Trophoblast cell (in vitro differentiated cells and primary cell): ENCODE data around the gene GCNT4.

ENCODE experiments used
- DNase-seq, 2 donors: peaks; one replicate each; pipeline ENCODE4 v3.0.0-alpha.2; 2016
- H2AFZ ChIP-seq: 2 replicates; pipeline ENCODE4 v1.6.1; 2013; ENCODE audit warnings: low read length, moderate library complexity, mild to moderate bottlenecking; ENCODE audit not compliant: insufficient read depth, poor library complexity
- H2AK5ac ChIP-seq: 2 replicates; pipeline ENCODE4 v1.6.1; 2013; ENCODE audit warnings: mild to moderate bottlenecking, low read length
- H2BK120ac ChIP-seq: 2 replicates; pipeline ENCODE4 v1.6.1; 2013; ENCODE audit warnings: low read length, mild to moderate bottlenecking, moderate library complexity; ENCODE audit not compliant: insufficient read depth, poor library complexity
- H2BK12ac ChIP-seq: 2 replicates; pipeline ENCODE4 v1.6.1; 2013; ENCODE audit warnings: mild to moderate bottlenecking, low read length, moderate library complexity
- H2BK5ac ChIP-seq: 2 replicates; pipeline ENCODE4 v1.6.1; 2013; ENCODE audit warnings: low read length, low read depth, moderate library complexity, mild to moderate bottlenecking; ENCODE audit not compliant: poor library complexity
- H3K14ac ChIP-seq: 2 replicates; pipeline ENCODE4 v1.6.1; 2013; ENCODE audit warnings: mild to moderate bottlenecking, low read length
- H3K18ac ChIP-seq: 2 replicates; pipeline ENCODE4 v1.6.1; 2013; ENCODE audit warnings: mild to moderate bottlenecking, low read length
- H3K23ac ChIP-seq: 2 replicates; pipeline ENCODE4 v1.6.1; 2013; ENCODE audit warnings: low read length
- H3K27ac ChIP-seq: 2 replicates; pipeline ENCODE4 v1.5.1; 2013; ENCODE audit warnings: low read depth, mild to moderate bottlenecking, inconsistent platforms, low read length, moderate library complexity
- H3K27me3 ChIP-seq: 2 replicates; pipeline ENCODE4 v1.6.1; 2013; ENCODE audit warnings: inconsistent platforms, mild to moderate bottlenecking, low read length, moderate library complexity; ENCODE audit not compliant: insufficient read depth
- H3K36me3 ChIP-seq, 2 experiments: 1 replicate in 1 of 2; 2 replicates in 1 of 2; pipeline ENCODE4 v1.6.1; 2013; ENCODE audit warnings: low read length in 2 of 2, mild to moderate bottlenecking in 2 of 2, moderate library complexity in 1 of 2; ENCODE audit not compliant: insufficient read depth in 2 of 2, control insufficient read depth in 1 of 2
- H3K4ac ChIP-seq: 2 replicates; pipeline ENCODE4 v1.6.1; 2013; ENCODE audit warnings: low read depth, mild to moderate bottlenecking, low read length, moderate library complexity
- H3K4me1 ChIP-seq, 2 experiments: 1 replicate in 1 of 2; 2 replicates in 1 of 2; pipeline ENCODE4 v1.6.1; 2013; ENCODE audit warnings: low read length in 2 of 2, mild to moderate bottlenecking in 2 of 2, moderate library complexity in 1 of 2; ENCODE audit not compliant: insufficient read depth in 2 of 2, control insufficient read depth in 1 of 2
- H3K4me2 ChIP-seq: 2 replicates; pipeline ENCODE4 v1.6.1; 2013; ENCODE audit warnings: inconsistent platforms, mild to moderate bottlenecking, low read length, moderate library complexity
- H3K4me3 ChIP-seq: 2 replicates; pipeline ENCODE4 v1.5.1; 2013; ENCODE audit warnings: mild to moderate bottlenecking, low read depth, low read length, inconsistent platforms
- H3K79me1 ChIP-seq: one replicate; pipeline ENCODE4 v1.6.1; 2013; ENCODE audit warnings: low read length
- H3K79me2 ChIP-seq: 2 replicates; pipeline ENCODE4 v1.6.1; 2013; ENCODE audit warnings: low read length, mild to moderate bottlenecking; ENCODE audit not compliant: control insufficient read depth, insufficient read depth, poor library complexity
- H3K9ac ChIP-seq: 2 replicates; pipeline ENCODE4 v1.6.1; 2013; ENCODE audit warnings: mild to moderate bottlenecking, low read length
- H3K9me3 ChIP-seq: 2 replicates; pipeline ENCODE4 v1.6.1; 2013; ENCODE audit warnings: low read depth, mild to moderate bottlenecking, control low read depth, inconsistent platforms, low read length; ENCODE audit not compliant: insufficient read depth
- H4K12ac ChIP-seq: 2 replicates; pipeline ENCODE4 v1.6.1; 2013; ENCODE audit warnings: low read depth, mild to moderate bottlenecking, low read length, moderate library complexity
- H4K8ac ChIP-seq: 2 replicates; pipeline ENCODE4 v1.6.1; 2013; ENCODE audit warnings: low read depth, mild to moderate bottlenecking, low read length, moderate library complexity
- H4K91ac ChIP-seq: one replicate; pipeline ENCODE4 v1.6.1; 2013; ENCODE audit warnings: low read depth, mild to moderate bottlenecking, low read length, moderate library complexity
- WGBS: extraction: QIAGEN DNeasy Blood & Tissue Kit; methylation state at CpG from one replicate; pipeline ENCODE4 v1.1.7; 2013; ENCODE audit warnings: missing lambda C conversion rate; ENCODE audit not compliant: insufficient read length, insufficient coverage; ENCODE audit errors: extremely low coverage; 5-methylcytosine and 5-hydroxymethylcytosine counted together

GCNT4 gene

DNA sequence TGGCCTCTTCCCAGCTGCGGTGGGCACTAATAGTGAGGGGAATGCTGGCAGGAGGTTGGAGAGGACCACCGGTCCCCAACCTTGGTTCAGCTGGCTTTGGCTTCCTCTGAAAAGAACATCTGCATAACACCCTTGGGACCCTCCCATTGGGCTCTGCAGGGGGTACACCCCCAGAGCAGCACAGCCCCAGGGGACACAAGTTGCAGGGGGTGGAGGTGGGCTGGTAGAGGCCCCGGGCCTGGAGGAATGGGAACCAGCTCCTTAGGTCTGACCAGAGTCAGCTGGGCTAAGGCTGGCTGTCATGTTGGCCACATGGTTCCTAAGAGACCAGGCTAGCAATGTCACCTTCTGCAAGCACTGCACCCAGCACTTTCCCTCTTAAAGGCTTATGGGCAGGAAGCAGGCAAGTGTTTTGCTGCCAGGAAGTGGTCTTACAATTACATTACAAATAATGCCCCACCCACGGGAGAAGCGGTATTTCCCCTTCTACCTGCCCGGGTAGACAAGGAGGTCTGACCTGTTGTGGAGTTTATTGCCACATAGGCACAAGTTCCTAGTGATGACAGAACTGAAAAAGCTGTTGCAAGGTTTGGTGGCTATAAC lies 18.1 kb downstream of the GCNT4 start:
- H2AFZ ChIP-seq: no peak overlapping the region
- H2BK5ac ChIP-seq: no peak overlapping the region
- peaks cover 2% of the 10 kb centered on the region for H3K79me1 ChIP-seq
- H2BK12ac ChIP-seq: no peak overlapping the region
- no peaks in the 10 kb centered on the region for H3K27me3 ChIP-seq
- H4K8ac ChIP-seq: no peak overlapping the region
- H3K18ac ChIP-seq: no peak overlapping the region
- H3K9ac ChIP-seq: no peak overlapping the region
- no peak overlapping the region for H3K4ac ChIP-seq
- WGBS: no CpG with 5 or more reads among the region's 6 CpGs
- H3K27ac ChIP-seq: no peak overlapping the region
- no peak overlapping the region for H2AK5ac ChIP-seq
- H3K36me3 ChIP-seq: peaks cover 4 to 10% of the 10 kb centered on the region in 2 experiments
- no peak overlapping the region for H3K4me2 ChIP-seq
- peaks cover 2 to 5% of the 10 kb centered on the region in 2 experiments for H3K4me1 ChIP-seq
- no peak overlapping the region for H4K12ac ChIP-seq
- H2BK120ac ChIP-seq: no peak overlapping the region
- H3K79me2 ChIP-seq: no peaks in the 10 kb centered on the region
- no peak overlapping the region for H4K91ac ChIP-seq
- H3K23ac ChIP-seq: no peak overlapping the region
- H3K14ac ChIP-seq: no peak overlapping the region
- H3K9me3 ChIP-seq: no peaks in the 10 kb centered on the region
- DNase-seq: no peak
- H3K4me3 ChIP-seq: no peak overlapping the region

DNA sequence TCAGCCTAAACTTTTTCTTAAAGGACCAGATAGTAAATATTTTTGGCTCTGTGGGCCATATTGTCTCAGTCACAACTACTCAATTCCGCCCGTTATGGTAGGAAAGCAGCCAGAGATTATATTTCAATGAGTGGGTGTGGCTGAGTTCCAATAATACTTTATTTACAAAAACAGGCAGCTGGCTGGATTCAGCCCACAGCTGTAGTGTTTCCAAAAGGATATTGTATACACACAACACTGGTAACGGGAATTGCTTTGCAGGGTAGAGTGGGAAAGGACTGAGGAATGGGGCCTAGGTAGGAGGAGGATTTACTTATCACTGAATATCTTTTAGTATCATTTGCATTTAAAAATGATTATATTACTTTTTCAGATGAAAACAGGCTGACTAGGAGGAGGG lies 21.0 kb downstream of the GCNT4 start:
- no peak overlapping the region for H4K8ac ChIP-seq
- no peaks in the 10 kb centered on the region for H3K27me3 ChIP-seq
- H2AFZ ChIP-seq: no peak overlapping the region
- H3K27ac ChIP-seq: no peak overlapping the region
- no peaks in the 10 kb centered on the region for H3K79me2 ChIP-seq
- H2BK12ac ChIP-seq: no peak overlapping the region
- H3K9me3 ChIP-seq: no peaks in the 10 kb centered on the region
- H3K36me3 ChIP-seq: peaks cover 4 to 12% of the 10 kb centered on the region in 2 experiments
- no peak overlapping the region for H3K4me3 ChIP-seq
- no peak overlapping the region for H3K23ac ChIP-seq
- H3K4me1 ChIP-seq: no peaks in the 10 kb centered on the region
- H2BK5ac ChIP-seq: no peak overlapping the region
- no peak for DNase-seq
- no peaks in the 10 kb centered on the region for H3K79me1 ChIP-seq
- no peak overlapping the region for H4K91ac ChIP-seq
- no peak overlapping the region for H3K4ac ChIP-seq
- H2AK5ac ChIP-seq: no peak overlapping the region
- H2BK120ac ChIP-seq: no peak overlapping the region
- H3K4me2 ChIP-seq: no peak overlapping the region
- H3K18ac ChIP-seq: no peak overlapping the region
- no peak overlapping the region for H4K12ac ChIP-seq
- no CpG with 5 or more reads among the region's 3 CpGs for WGBS
- H3K9ac ChIP-seq: no peak overlapping the region
- H3K14ac ChIP-seq: no peak overlapping the region

- Histone ChIP-seq H3K4me3 (no peak overlapping the region), H3K23ac (no peak overlapping the region), H2AFZ (no peak overlapping the region), H3K9me3 (no peaks in the 10 kb centered on the region), H3K9ac (no peak overlapping the region), H3K36me3 (peaks cover 0 to 2% of the 10 kb centered on the region in 2 experiments), H2AK5ac (no peak overlapping the region), H3K79me1 (no peaks in the 10 kb centered on the region), H3K79me2 (no peaks in the 10 kb centered on the region), H4K12ac (no peak overlapping the region), H2BK5ac (no peak overlapping the region), H3K18ac (no peak overlapping the region), H2BK120ac (no peak overlapping the region), H2BK12ac (no peak overlapping the region), H3K4me2 (no peak overlapping the region), H3K14ac (no peak overlapping the region), H3K27ac (no peak overlapping the region), H3K27me3 (no peaks in the 10 kb centered on the region), H4K91ac (no peak overlapping the region), H4K8ac (no peak overlapping the region), H3K4ac (no peak overlapping the region), H3K4me1 (no peaks in the 10 kb centered on the region)
- WGBS: no CpG with 5 or more reads among the region's 3 CpGs
- DNase-seq: no peak
Observed at GRCh38 chr5:75028090-75028489, 24.3 kb downstream of the GCNT4 start.

DNA sequence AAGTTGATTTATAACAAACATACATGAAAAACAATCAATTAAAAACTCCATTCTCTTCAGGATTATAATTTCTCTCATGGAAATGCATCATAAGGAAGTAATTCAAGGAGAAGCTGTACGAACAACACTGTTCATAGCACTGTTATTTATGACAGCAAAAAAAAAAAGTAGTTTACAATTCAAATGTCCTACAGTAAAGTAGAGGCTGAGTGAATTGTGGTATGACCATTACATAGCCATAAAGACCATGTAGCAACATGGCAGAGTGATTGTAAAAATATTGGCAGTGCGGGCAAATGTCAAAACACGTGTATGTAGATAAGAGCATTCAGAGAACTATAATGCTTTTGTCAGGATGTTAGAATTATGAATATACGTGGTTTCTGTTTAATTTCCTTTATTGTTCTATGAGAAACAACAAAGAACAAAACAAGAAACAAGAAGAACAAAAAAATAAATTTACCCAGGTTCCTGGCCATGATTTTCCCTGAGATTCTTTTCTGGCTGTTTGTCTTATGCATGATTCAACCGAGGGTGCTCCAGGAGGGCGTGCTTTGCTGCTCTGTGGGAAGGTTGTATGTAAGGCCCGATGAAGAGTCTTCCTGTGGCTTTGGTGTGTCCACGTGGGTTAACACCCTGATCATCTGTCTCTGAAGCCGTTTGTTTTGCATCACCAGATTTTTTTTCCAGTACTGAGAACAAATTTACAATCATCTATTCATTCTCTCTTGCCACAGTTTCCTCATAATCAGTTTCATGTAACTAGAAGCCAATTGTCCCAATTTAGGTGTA lies 28.8 kb downstream of the GCNT4 start:
- WGBS: no CpG with 5 or more reads among the region's 9 CpGs
- H3K9ac ChIP-seq: no peak overlapping the region
- H2AFZ ChIP-seq: no peak overlapping the region
- H3K27ac ChIP-seq: no peak overlapping the region
- H3K36me3 ChIP-seq: no peaks in the 10 kb centered on the region
- H3K18ac ChIP-seq: no peak overlapping the region
- no peak overlapping the region for H3K4ac ChIP-seq
- H2BK12ac ChIP-seq: no peak overlapping the region
- no peak overlapping the region for H4K12ac ChIP-seq
- no peak overlapping the region for H2BK5ac ChIP-seq
- H2BK120ac ChIP-seq: no peak overlapping the region
- no peak overlapping the region for H3K14ac ChIP-seq
- H3K23ac ChIP-seq: no peak overlapping the region
- DNase-seq: no peak
- H3K4me3 ChIP-seq: no peak overlapping the region
- no peaks in the 10 kb centered on the region for H3K79me1 ChIP-seq
- no peak overlapping the region for H2AK5ac ChIP-seq
- no peaks in the 10 kb centered on the region for H3K4me1 ChIP-seq
- H3K27me3 ChIP-seq: no peaks in the 10 kb centered on the region
- H4K8ac ChIP-seq: no peak overlapping the region
- H3K9me3 ChIP-seq: no peaks in the 10 kb centered on the region
- H4K91ac ChIP-seq: no peak overlapping the region
- no peaks in the 10 kb centered on the region for H3K79me2 ChIP-seq
- no peak overlapping the region for H3K4me2 ChIP-seq
